Activated CD8-positive, alpha-beta memory T cell treated with anti-CD3 and anti-CD28 coated beads, Interleukin-2, amount 50 U/mL, for 1 hour (primary cell): ENCODE results near the gene MRPL9.
"Not testable (repeated sequence)": the region's sequence is repeated elsewhere in the genome, so short reads cannot be mapped to it uniquely, and the experiment has no call there.

Experiments
- DNase-seq: peaks from one replicate; pipeline ENCODE4 v3.0.0-alpha.2; 2020; ENCODE audit errors: extremely low read depth

The MRPL9 gene

DNA sequence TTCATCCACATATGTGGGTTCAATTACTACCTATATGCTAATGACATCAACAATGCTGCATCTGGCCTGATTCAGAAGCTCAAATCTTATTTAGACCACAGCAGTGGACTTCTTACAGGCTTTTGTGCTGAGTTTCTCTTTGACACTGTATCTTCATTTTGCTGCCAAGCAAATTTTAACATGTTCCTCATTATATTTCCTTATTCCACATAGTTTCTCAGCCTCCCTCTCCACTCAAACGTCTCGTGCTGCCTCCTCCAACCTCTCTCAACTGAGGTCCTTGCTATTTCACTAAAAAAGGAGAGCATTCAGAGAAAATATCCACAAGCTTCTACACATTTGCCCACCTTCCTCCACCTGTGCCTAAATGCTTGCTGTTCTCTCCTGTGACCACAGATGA, 20.5 kb upstream of the MRPL9 start:
- no peak for DNase-seq

DNA sequence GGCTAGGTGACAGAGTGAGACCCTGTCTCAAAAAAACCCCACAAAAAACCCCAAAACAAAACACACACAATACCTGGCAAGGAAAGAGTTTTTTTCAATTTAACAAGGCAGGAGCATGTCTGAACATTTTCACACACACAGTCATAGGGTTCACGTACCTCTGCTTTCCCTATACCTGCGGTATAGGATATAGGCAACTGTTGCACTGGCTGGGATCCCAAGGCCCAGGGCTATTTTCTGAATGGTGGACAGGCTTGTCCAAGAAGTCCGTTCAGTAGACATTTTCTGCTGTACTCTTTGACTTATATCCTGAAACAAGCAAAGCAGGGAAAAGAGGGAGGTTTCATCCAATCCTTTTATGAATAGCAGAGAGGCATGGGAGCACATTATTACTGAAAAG, 19.4 kb upstream of the MRPL9 start:
- DNase-seq = no peak

DNA sequence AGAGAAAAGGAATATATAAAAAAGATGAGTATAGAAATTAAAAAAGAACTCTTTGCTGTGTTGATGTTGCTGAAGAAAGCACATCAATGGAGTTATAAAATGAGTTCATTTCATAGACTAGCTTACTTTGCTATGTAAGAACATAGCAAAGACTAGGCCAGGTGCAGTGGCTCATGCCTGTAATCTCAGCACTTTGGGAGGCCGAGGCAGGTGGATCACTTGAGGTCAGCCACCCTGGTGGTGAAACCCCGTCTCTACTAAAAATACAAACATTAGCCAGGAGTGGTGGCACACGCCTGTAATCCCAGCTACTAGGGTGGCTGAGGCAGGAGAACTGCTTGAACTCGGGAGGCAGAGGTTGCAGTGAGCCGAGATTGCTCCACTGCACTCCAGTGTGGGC, 18.7 kb upstream of the MRPL9 start:
- not testable (repeated sequence) for DNase-seq

DNA sequence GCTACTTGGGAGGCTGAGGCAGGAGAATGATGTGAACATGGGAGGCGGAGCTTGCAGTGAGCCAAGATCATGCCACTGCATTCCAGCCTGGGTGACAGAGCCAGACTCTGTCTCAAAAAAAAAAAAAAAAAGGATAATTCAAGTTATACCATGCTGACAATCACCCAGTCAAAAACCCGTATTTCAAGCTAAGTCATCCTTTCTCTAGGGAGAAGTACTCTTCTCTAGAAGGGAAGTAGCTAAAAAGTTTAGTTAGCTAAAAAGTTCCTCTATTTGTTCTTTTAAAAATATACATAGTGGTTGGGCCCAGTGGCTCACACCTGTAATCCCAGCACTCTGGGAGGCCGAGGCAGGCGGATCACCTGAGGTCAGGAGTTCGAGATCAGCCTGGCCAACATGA, 17.4 kb upstream of the MRPL9 start:
- DNase-seq = not testable (repeated sequence)

DNA sequence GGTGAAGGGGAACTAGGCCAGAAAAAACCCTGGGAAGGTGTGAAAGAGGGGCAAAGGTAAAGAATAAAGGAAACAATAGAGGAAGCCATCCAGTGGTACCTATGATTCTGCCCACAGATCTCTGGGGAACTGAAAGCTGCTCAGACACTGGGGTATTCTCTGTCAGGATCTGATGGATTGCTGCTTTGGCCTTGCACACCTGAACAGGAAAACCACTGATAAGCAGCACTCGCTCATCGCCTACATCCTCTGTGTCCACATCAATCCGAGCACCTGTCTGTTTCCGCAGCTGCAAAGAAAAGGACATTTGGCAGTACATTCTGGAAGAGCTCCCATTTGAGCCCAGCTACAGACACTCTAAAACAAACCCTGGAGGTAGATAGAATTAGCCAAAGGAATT, 16.6 kb upstream of the MRPL9 start:
- no peak for DNase-seq

DNA sequence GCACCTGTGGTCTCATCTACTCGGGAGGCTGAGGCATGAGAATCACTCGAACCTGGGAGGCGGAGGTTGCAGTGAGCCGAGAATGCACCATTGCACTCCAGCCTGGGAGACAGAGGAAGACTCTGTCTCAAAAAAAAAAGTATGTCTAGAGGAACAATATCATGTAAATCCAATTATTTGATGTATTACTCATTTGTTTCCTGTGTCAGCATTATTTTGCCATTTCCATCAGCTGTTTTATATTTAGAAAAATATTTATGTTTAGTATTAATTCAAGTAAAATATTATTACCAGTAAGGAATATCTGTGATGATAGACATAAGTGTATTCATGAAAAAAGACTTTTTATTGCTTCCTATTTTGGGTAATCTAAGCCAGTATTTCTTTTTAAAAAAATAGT, 14.0 kb upstream of the MRPL9 start:
- no peak for DNase-seq

DNA sequence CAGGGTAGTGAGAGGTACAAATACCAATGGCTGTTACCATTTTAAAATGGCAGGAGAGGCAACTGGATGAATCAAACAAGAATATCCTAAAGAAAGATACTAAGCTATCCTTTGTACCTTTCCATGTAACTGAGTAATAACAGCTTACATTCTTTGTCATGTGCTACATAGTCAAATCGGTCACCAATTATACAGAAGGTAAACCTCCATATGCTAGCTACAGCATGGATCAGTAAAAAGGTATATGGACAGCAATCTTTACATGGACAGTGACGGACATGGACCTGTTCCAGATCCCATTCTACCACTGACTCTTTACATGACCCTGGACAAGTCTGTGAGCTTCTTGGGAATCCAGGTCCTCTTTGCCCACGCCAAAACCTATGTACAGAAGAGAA, 13.4 kb upstream of the MRPL9 start:
- no peak for DNase-seq

DNA sequence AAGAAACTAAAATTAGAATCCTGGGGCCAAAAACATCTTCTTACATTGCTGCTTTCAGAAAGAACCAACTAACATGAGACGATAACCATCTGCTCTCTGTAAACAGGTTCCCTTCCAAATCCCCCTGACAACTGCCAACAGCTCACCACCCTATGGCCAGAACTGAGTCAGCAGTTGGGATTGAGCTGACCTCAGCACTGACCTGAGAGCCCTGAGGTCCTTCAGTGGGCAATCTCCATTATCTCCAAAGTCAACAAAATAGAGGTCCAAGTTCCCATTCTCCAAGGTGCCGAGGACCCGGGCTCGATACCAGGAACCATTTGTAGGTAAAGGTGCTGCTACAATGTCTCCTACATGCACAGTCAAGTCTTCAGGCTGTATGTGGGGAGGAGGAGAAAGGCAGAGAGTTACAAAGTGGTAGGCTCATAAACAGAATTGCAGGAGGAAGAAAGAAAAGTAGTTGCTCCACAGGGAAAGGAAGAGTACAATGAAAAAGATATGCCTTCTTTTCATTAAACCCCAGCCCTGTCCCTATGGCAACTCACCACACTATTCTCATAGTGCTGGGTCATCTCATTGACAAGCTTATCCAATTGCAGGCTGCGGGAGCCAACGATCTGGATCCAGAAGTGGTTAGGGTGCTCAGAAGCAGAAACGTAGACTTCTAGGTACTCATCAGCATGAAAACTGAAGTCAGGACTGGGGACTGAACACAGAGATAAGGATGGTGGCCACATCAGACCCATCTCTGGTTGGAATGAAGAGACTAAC, 12.8 kb upstream of the MRPL9 start:
- DNase-seq = no peak

DNA sequence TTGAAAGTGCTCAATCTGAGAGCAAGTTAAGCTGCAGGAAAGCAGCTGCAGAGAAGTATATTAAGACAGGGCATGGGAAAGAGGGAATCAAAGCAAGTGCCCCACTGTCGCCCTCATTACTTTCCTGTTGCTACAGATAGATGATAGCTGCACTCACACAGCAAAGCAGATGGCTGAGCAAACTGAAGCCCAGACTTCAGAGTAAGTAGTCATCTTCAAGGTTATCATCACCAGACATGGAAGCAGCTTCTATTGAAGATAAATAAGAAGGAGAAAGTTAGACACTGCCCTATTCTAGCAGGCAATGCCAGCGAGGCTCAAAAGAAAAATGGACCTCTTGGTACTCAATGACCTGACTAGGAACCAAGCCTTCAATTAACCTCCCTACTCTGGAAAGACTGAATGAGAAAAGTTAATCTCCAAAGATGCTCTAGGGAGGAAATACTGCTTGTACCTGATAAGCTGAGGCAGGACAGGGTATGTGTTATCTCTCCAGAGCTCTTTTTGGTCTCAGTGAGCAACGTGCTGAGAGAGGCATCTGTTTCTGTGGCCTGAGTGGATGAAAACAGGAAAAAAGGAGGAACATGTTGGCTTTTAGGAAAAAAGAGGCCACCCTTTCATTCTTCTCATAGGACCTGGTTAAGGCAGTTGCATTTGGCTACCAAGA, 11.1 kb upstream of the MRPL9 start:
- DNase-seq = no peak

DNA sequence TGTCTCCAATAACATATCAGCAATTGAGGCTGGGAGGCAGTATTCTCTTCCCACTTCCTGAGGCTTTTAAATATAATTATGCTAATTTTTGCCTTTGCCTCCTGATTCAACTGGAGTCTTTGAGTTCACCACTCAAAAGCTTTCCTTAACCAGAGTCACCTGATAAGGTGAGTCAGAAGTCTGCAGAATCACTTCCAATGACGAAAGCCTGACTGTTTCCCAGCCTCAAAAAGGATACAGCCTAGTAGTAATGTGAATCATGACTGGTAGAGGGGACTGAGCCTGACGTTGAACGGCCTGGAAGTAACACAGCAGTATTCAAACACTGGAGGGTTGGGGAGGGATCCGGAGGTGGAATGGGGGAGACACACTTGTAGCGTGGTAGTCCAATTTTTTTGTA, 10.4 kb upstream of the MRPL9 start:
- no peak for DNase-seq

DNA sequence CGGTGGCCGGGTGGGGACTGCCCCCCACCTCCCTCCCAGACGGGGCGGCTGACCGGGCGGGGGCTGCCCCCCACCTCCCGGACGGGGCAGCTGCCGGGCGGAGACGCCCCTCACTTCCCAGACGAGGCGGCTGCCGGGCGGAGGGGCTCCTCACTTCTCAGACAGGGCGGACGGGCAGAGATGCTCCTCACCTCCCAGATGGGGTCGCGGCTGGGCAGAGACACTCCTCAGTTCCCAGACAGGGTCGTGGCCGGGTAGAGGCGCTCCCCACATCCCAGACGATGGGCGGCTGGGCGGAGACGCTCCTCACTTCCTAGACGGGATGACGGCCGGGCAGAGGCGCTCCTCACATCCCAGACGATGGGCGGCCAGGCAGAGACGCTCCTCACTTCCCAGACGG, 6.0 kb upstream of the MRPL9 start:
- DNase-seq = not testable (repeated sequence)

DNA sequence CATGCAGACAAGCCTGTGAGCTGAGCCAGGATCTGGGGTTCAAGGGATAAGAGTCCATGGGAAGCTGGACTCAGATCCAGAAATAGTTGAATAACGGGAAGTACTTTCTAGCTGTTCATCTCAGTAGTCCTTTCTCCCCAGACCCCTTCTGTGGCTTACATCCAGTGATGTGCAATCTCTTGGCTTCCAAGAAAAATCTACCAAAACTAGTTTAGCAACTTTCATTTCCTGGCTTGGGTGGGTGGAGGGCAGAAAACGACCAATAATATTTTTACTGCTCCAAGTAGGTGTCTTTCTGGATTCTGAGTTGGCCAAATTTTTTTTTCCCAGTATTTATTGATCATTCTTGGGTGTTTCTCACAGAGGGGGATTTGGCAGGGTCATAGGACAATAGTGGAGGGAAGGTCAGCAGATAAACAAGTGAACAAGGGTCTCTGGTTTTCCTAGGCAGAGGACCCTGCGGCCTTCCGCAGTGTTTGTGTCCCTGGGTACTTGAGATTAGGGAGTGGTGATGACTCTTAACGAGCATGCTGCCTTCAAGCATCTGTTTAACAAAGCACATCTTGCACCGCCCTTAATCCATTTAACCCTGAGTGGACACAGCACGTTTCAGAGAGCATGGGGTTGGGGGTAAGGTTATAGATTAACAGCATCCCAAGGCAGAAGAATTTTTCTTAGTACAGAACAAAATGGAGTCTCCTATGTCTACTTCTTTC, 5.2 kb upstream of the MRPL9 start:
- not testable (repeated sequence) for DNase-seq

DNA sequence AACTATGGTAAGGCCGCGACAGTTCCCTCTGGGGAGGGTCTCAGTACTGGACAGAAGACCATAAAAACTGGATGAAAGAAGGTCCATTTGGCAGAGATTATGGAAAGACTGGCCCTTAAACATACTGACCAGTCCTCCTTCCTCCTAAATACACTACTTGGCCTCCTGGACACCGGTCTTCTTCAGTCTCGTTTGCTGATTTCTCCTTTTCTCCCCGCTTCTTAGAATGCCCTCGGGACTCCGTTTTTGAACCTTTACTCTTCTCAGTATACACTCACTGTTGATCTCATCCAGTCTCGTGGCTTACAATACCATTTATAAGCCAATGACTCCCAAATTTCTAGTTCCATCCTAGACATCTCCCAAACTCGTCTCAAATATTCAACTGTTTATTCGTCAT, 694 bp upstream of the MRPL9 start:
- DNase-seq = no peak

DNA sequence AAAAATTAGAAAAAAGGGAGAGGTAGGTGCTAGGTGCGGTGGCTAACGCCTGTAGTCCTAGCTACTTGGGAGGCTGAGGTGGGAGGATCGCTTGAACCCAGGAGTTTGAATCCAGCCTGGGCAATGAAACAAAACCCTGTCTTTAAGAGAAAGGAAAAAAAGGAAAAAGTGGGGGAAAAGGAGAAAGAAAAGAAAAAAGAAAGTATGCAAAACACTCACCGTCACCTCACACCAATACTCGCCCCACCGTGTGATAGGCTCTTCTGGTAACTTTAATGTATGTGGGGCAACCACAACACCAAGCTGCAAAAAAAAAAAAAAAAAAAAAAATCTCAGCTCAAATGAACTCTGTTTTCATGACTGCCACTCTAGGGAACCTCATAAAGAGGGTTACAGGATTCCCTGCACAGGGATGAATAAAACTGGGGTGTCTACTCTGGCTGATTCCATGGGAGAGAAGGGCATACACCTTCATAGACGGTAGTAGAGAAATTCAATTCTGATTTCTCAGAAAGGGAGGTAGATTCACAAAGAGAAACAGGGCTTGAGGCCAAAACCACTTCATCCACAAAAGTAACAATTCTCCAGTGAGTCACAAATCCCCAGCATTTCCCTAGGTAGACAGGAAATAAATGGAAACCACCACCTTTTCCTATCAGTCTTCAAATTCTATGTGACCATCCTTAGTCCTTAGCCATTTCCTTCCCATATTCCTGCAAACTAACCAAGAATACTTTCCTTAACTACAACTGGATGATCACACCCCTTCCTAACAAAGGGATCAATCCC, 2.5 kb downstream of the MRPL9 start:
- no peak for DNase-seq

DNA sequence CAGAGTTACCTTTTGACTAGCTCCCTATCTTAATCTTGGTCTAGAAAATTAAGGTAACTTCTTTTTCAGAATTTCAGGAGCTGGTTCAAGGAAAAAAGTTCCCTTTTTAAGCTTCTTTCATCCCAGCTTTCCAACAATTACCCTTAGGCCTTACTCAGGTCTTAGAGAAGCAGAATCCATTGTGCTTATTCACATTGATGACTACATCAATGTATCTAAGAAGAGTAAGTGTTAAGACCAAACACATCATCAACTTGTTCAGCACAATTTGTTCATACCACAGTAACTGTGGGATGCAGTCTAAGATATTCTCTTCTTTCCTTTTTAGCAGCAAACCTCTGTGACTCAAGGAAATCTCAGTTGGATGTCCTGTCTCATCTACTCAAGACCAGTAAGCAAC, 4.1 kb downstream of the MRPL9 start:
- DNase-seq = no peak

DNA sequence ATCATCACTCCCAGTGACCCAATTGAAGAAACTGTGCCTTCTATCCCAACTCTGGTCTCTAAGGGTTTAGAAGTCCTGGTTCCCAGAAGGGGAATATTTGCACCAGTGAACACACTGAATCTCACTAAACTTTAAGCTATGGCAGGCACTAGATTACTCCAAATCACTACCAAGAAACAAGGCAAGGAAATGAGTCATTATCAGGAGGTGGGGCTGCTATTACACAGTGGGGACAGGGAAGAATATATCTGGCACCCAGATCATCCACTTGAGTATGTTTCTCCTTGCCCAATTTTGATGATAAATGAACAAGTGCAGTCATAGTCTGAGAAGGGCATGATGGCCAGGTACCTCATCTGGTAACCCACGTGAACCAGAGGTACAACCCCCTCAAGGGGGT, 7.0 kb downstream of the MRPL9 start:
- DNase-seq = no peak

DNA sequence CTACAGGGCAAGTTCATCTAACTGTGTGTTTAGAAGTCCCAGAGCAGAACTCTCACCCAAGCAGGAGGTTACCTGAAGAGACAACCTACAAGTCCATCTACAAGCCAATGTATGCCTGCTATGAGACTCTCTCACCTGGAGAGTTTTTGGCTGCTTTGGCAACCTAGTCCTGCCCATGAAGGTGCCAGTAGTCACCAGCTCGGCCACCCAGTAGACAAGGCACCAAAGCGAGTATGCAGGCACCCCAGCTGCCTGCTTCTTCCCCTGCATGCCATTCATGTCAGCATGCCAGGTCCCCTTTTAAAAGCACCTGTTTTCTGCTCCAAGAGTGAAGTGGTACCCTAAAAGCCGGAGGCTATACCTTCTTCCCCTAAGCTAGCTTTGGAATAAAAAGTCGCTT, 21.8 kb downstream of the MRPL9 start:
- DNase-seq = no peak

DNA sequence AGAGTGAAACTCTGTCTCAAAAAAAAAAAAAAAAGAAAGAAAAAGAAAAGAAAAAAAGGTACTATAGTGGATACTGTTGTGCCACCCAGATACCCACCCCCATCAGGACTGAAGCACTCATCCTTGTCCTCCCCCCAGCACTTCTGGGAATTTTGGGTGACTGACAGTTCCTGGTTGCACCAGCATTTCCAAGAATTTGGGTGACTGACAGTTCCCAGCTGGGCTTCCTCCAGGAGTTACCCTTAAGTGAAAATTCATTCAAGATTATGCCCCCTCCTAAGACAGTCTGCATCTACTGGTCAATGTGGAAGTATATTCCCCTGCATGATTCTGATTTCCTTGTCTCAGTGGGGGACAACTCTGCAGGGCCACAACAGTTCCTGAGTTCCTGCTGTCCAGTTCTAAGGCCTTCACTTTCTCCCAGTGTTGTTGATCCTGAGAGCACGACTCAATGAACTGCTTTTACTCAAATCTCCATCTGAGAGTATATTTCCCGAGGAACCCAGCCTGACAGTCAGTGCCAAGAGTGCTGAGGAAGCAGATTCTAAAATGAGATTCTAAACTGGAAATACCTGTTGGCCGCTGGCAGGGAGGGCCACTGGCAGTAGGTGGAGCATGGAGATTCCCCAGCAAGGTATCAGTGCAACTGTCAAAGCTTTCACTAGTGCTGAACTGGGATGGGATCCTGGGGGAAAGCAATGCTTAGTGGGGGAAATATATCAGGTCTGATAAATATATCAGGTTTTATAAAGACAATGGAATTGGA, 23.5 kb downstream of the MRPL9 start:
- DNase-seq = no peak

DNA sequence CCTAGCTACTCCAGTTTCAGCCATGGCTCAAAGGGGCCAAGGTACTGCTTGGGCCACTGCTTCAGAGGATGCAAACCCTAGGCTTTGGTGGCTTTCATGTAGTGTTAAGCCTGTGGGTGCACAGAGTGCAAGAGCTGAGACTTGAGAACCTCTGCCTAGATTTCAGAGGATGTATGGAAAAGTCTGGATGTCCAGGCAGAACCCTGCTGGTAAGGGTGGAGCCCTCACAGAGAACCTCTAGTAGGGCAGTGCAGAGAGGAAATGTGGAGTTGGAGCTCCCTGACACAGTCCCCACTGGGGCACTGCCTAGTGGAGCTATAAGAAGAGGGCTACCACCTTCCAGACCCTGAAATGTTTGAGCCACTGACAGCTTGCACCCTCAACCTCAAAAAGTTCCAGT, 25.8 kb downstream of the MRPL9 start:
- DNase-seq = no peak

DNA sequence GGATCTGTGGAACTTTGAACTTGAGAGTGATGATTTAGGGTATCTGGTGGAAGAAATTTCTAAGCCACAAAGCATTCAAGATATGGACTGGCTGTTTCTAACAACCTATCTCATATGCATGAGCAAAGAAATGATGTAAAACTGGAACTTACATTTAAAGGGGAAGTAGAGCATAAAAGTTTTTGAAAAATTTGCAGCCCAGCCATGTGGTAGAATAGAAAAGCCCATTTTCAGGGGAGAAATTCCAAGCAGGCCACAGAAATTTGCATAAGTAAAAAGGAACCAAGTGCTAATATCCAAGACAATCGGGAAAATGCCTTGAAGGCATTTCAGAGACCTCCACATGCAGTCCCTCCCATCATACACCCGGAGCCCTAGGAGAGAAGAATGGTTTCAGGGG, 26.3 kb downstream of the MRPL9 start:
- no peak for DNase-seq

DNA sequence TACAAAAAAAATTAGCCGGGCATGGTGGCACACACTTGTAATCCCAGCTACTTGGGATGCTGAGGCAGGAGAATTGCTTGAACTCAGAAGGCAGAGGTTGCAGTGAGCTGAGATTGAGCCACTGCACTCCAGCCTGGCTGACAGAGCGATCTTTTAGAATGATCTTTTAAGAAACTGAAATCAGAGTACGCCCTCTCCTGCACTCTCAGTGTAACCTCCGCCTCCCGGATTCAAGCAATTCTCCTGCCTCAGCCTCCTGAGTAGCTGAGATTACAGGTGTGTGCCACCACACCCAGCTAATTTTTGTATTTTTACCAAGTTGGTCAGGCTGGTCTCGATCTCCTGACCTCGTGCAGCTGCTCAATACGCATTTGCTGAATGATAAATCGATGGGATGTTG, 29.3 kb downstream of the MRPL9 start:
- not testable (repeated sequence) for DNase-seq

DNA sequence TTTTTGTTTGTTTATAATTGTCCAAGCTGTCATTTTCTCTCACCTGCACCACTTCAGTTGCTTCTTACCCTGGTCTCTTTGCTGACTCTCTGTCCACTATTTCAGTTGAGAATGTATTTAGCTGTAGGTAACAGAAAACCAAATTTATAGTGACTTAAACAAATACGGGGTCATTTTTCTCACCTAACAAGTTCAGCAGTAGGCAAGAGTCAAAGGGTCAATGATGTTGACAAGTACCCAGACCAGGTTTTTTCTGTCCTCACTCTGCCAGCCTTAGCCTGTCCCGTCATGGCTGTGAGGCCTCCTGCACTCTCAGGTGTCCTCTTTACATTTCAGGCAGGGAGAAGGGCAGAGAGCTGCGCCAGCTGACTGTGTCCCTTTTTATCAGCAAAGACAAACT, 30.2 kb downstream of the MRPL9 start:
- no peak for DNase-seq
